ENCODE measurements around the gene C16orf54. TPM values are rescaled to one million over a fixed set of nuclear protein-coding genes. Genes with fewer than 3 reads are reported as not detected.

Gene C16orf54
- total and polyA plus RNA-seq, 4 donors: 0.38 to 2.4 (median 0.84) TPM

DNA sequence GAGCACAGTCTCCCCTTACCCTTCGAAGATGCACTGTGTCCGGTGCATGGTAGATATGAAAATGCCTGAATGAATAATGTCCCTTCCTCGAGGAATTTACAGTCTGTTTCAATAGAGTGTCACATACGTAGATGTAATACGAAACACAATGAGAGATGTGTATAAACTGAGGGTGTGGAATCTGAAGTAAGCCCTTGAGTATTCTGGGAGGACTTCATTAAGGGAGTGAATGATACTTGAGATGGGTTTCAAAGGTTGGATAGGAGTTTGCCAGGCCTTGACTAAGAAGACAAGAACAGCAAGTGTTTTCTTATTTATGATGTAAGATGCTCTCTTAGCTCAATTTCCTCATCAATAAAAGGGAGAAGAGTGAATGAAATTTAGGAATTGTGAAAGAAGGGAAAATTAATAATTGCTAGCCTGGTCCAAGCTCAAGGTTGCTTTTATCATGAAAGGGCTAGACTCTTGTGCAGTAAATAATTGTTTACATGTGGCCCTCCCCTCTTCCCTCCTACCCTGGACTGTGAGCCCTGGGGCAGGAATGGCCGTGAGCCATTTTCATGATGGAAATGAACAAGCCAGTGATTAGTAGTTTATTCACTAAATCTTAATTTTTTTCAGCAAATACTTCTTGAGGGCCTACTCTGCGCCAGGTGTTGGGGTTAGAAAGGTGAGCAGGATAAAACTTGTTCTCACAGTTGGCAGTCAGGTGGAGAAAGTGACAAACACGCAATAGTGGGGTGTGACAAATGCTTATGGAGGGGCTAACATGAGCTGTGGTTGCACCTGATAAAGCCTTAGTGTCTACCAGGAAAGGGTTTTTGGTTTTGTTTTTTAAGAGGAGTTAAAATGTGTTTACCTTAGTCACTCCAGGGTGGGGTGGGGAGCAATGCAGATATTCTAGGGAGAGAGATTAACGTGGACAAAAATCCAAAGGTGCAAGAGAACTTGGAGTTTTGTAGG is 46.3 kb upstream of the C16orf54 start:
- TF ChIP-seq TAF1 (conservative IDR thresholded peaks at IDR 0.05) (no peak), JUND (IDR thresholded peaks at IDR 0.05) (no peak), YY1 (IDR thresholded peaks at IDR 0.05) (no peak), RAD21 (IDR thresholded peaks at IDR 0.05) (no peak)
- Histone ChIP-seq H3K27ac (ENCODE audit: low read depth in 1 of 2, low read length in 2 of 2) (no peak overlapping the region), H3K27me3 (ENCODE audit: control insufficient read depth in 4 of 4, insufficient read depth in 4 of 4, low read length in 3 of 4) (no peaks in the 10 kb centered on the region), H3K9ac (ENCODE audit: low read depth in 1 of 2, low read length in 2 of 2) (no peak overlapping the region), H3K9me3 (ENCODE audit: control insufficient read depth in 4 of 4, low read length in 3 of 4) (no peaks in the 10 kb centered on the region), H3K4me3 (ENCODE audit: low read depth in 1 of 3, low read length in 3 of 3) (no peak overlapping the region), H3K36me3 (ENCODE audit: control insufficient read depth in 4 of 4, insufficient read depth in 3 of 4, low read depth in 1 of 4, low read length in 3 of 4) (peaks cover 0 to 4% (median 0%) of the 10 kb centered on the region in 4 donors), H3K4me1 (ENCODE audit: control insufficient read depth in 4 of 4, insufficient read depth in 4 of 4, low read length in 3 of 4) (peaks cover 3 to 22% (median 12%) of the 10 kb centered on the region in 4 donors)
- 84% methylated on average over 9 of the region's 9 CpGs for WGBS
- no peak for DNase-seq (ENCODE audit: low spot score)

DNA sequence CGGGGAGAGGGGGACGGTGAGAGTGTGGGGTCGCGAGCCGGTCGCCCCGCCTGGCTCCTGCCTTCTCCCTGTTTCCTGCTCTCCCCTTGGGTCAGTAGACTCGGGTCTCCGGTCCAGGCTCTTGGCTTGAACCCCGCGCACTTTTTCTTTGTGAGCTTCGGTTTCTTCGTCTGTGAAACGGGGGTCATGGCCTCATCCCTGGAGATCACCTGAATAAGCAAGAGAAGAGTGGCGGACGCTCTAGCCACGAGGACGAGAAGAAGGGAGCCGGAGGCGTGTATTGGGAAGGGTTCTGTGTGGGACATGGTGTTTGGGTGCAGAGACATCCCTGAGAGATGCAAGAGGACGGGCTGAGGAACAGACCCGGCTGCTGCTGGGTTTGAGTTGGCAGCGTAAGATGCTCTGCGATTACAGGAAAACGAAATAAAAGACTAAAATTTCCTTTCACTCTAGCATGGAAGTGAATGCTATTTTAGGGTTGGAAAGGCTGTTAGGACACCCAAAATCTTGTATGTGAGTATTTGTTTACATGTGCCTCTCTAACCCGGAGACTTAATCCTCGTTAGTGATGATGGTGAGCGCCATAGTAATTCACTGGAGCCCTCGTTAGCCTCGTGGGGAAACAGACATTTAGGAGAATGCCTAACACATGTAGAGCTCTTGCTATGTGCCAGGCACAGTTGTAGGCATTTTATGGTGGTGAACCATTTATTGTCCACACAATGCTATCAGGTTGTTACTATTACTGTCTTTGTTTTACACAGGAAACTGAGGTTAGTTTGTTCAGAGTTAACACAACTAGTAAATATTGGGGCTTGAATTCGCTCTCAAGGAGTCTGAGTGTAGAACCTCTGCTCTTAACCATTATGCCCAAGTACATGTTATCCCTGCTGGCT is 45.4 kb upstream of the C16orf54 start:
- Histone ChIP-seq H3K9ac (ENCODE audit: low read depth in 1 of 2, low read length in 2 of 2) (peak overlapping the region in 1 of 2 donors; percentile 39), H3K9me3 (ENCODE audit: control insufficient read depth in 4 of 4, low read length in 3 of 4) (no peaks in the 10 kb centered on the region), H3K36me3 (ENCODE audit: control insufficient read depth in 4 of 4, insufficient read depth in 3 of 4, low read depth in 1 of 4, low read length in 3 of 4) (no peaks in the 10 kb centered on the region), H3K27me3 (ENCODE audit: control insufficient read depth in 4 of 4, insufficient read depth in 4 of 4, low read length in 3 of 4) (no peaks in the 10 kb centered on the region), H3K27ac (ENCODE audit: low read depth in 1 of 2, low read length in 2 of 2) (no peak overlapping the region), H3K4me1 (ENCODE audit: control insufficient read depth in 4 of 4, insufficient read depth in 4 of 4, low read length in 3 of 4) (peaks cover 3 to 22% (median 12%) of the 10 kb centered on the region in 4 donors), H3K4me3 (ENCODE audit: low read depth in 1 of 3, low read length in 3 of 3) (peak overlapping the region; percentile 68 to 91 (median 74))
- WGBS: 3% methylated on average over 31 of the region's 31 CpGs
- TF ChIP-seq YY1 (IDR thresholded peaks at IDR 0.05) (no peak), FOXA2 (IDR thresholded peaks at IDR 0.05) (no peak), REST (IDR thresholded peaks at IDR 0.05) (no peak), HNF4G (IDR thresholded peaks at IDR 0.05) (no peak), ATF3 (IDR thresholded peaks at IDR 0.05) (no peak), JUND (IDR thresholded peaks at IDR 0.05) (no peak), FOXA1 (IDR thresholded peaks at IDR 0.05) (no peak), HNF4A (conservative IDR thresholded peaks at IDR 0.05) (no peak), EGR1 (IDR thresholded peaks at IDR 0.05; ENCODE audit: low read depth in 2 of 2) (no peak), NR2F2 (IDR thresholded peaks at IDR 0.05) (no peak), ZBTB33 (IDR thresholded peaks at IDR 0.05) (no peak), GABPA (IDR thresholded peaks at IDR 0.05 in 1 of 2, conservative IDR thresholded peaks at IDR 0.05 in 1 of 2) (no peak), RAD21 (IDR thresholded peaks at IDR 0.05) (no peak), RXRA (IDR thresholded peaks at IDR 0.05) (no peak), TAF1 (conservative IDR thresholded peaks at IDR 0.05) (no peak)
- TF ChIP-seq, protein P1, sequence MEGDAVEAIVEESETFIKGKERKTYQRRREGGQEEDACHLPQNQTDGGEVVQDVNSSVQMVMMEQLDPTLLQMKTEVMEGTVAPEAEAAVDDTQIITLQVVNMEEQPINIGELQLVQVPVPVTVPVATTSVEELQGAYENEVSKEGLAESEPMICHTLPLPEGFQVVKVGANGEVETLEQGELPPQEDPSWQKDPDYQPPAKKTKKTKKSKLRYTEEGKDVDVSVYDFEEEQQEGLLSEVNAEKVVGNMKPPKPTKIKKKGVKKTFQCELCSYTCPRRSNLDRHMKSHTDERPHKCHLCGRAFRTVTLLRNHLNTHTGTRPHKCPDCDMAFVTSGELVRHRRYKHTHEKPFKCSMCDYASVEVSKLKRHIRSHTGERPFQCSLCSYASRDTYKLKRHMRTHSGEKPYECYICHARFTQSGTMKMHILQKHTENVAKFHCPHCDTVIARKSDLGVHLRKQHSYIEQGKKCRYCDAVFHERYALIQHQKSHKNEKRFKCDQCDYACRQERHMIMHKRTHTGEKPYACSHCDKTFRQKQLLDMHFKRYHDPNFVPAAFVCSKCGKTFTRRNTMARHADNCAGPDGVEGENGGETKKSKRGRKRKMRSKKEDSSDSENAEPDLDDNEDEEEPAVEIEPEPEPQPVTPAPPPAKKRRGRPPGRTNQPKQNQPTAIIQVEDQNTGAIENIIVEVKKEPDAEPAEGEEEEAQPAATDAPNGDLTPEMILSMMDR (IDR thresholded peaks at IDR 0.05; ENCODE audit: low read depth, low read length, missing input control): no peak
- TF ChIP-seq, protein P2, sequence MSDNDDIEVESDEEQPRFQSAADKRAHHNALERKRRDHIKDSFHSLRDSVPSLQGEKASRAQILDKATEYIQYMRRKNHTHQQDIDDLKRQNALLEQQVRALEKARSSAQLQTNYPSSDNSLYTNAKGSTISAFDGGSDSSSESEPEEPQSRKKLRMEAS (IDR thresholded peaks at IDR 0.05): no peak
- DNase-seq (ENCODE audit: low spot score): no peak
